ENCODE data around the gene NPAS3. TPM values are rescaled to one million over a fixed set of nuclear protein-coding genes. Genes with fewer than 3 reads are reported as not detected.
A peak's percentile ranks its signal among the peaks of the same experiment; 100 is the strongest.

Gene NPAS3
- total and polyA plus RNA-seq, 2 of the 13 experiments (the other 11 are each of a cell fraction or from before 2014, with no cell fraction given): not detected

- TF ChIP-seq RXRB (CRISPR knock-in tag; IDR thresholded peaks at IDR 0.05; ENCODE audit: borderline replicate concordance): no peak
Observed at GRCh38 chr14:33773205-33774030, 834.7 kb downstream of the NPAS3 start (continued).

GRCh38 chr14:33774161-33774560 lies 835.5 kb downstream of the NPAS3 start:
- H3K4me2 ChIP-seq (ENCODE audit: low read depth, low read length): no peak overlapping the region
- H3K36me3 ChIP-seq (replicated peaks in 1 of 2; ENCODE audit: control insufficient read depth in 1 of 2, insufficient read depth in 2 of 2, low read length in 2 of 2): no peaks in the 10 kb centered on the region
- peaks cover 0 to 26% of the 10 kb centered on the region in 2 experiments; a peak in 2 of 5 replicates for H3K27me3 ChIP-seq (ENCODE audit: control insufficient read depth in 1 of 2, insufficient read depth in 2 of 2, low read length in 2 of 2)
- DNase-seq (ENCODE audit: low spot score) (no peak), ATAC-seq (no peak), FAIRE-seq (no peak)
- intact Hi-C loops (cut with micrococcal nuclease; ENCODE audit: unreplicated experiment) (no loop called here), in situ Hi-C loops (cut with HindIII; ENCODE audit: extremely low pct_ligation_motif_present, low pct_unique_long_range_greater_than_20kb) (no loop called here)
- no peaks in the 10 kb centered on the region for H3K79me2 ChIP-seq (ENCODE audit: insufficient read depth, low read length)
- H3K9ac ChIP-seq (ENCODE audit: insufficient read depth, low read depth, low read length): no peak overlapping the region
- TF ChIP-seq ZBTB42 (CRISPR knock-in tag; IDR thresholded peaks at IDR 0.05): no peak
- ChIA-PET CTCF (ENCODE audit: low intra/inter-chr PET ratio, low total read pairs) (no interaction called here), POLR2A (no interaction called here)
- no peak overlapping the region for H2AFZ ChIP-seq (ENCODE audit: low read length)
- WGBS (ENCODE audit: low lambda C conversion rate): 38% methylated on average over 11 of the region's 11 CpGs
- H3K4me3 ChIP-seq (replicated peaks in 1 of 3; ENCODE audit: insufficient read depth in 1 of 3, low read depth in 2 of 3, low read length in 3 of 3): no peak overlapping the region
- no peaks in the 10 kb centered on the region for H4K20me1 ChIP-seq (ENCODE audit: insufficient read depth, low read length)
- no peak overlapping the region for H3K27ac ChIP-seq (ENCODE audit: extremely low read length, insufficient read depth, low read length)
- no peaks in the 10 kb centered on the region for H3K4me1 ChIP-seq (ENCODE audit: insufficient read depth, low read length)
- no peaks in the 10 kb centered on the region for H3K9me3 ChIP-seq (ENCODE audit: low read length)
- no TSS peak for BruUV-seq (replicated peaks)

- Histone ChIP-seq H3K4me2 (ENCODE audit: low read depth, low read length) (no peak overlapping the region), H3K4me1 (ENCODE audit: insufficient read depth, low read length) (no peaks in the 10 kb centered on the region), H3K4me3 (replicated peaks in 1 of 3; ENCODE audit: insufficient read depth in 1 of 3, low read depth in 2 of 3, low read length in 3 of 3) (no peak overlapping the region), H3K79me2 (ENCODE audit: insufficient read depth, low read length) (no peaks in the 10 kb centered on the region), H3K27me3 (ENCODE audit: control insufficient read depth in 1 of 2, insufficient read depth in 2 of 2, low read length in 2 of 2) (peaks cover 0 to 26% of the 10 kb centered on the region in 2 experiments; a peak in 2 of 5 replicates), H2AFZ (ENCODE audit: low read length) (no peak overlapping the region), H3K36me3 (replicated peaks in 1 of 2; ENCODE audit: control insufficient read depth in 1 of 2, insufficient read depth in 2 of 2, low read length in 2 of 2) (no peaks in the 10 kb centered on the region), H3K27ac (ENCODE audit: extremely low read length, insufficient read depth, low read length) (no peak overlapping the region), H3K9ac (ENCODE audit: insufficient read depth, low read depth, low read length) (no peak overlapping the region), H4K20me1 (ENCODE audit: insufficient read depth, low read length) (no peaks in the 10 kb centered on the region), H3K9me3 (ENCODE audit: low read length) (no peaks in the 10 kb centered on the region)
- no peak for FAIRE-seq
- whole genome bisulfite sequencing (ENCODE audit: low lambda C conversion rate): 21% methylated on average over 11 of the region's 11 CpGs
- TF ChIP-seq MAFF (IDR thresholded peaks at IDR 0.05; ENCODE audit: low read depth, low read length) (peak; percentile 52; the same call in 1 of the 2 replicates), ZBTB46 (CRISPR knock-in tag; IDR thresholded peaks at IDR 0.05; ENCODE audit: borderline replicate concordance) (no peak), MAFK (conservative IDR thresholded peaks at IDR 0.05 in 1 of 2, IDR thresholded peaks at IDR 0.05 in 1 of 2; ENCODE audit: low read length in 2 of 2) (peak; percentile 36 to 78; a peak in 2 of 4 replicates)
- intact Hi-C loops (cut with micrococcal nuclease; ENCODE audit: unreplicated experiment): no loop called here
- ChIA-PET POLR2A (no interaction called here), CTCF (ENCODE audit: low intra/inter-chr PET ratio, low total read pairs) (no interaction called here)
- in situ Hi-C loops (cut with HindIII; ENCODE audit: extremely low pct_ligation_motif_present, low pct_unique_long_range_greater_than_20kb): no loop called here
- DNase-seq (ENCODE audit: low spot score): no peak
- ATAC-seq: no peak
- no TSS peak for BruUV-seq (replicated peaks)
Observed at GRCh38 chr14:33774723-33775470, 836.2 kb downstream of the NPAS3 start.

Data from HepG2 (cell line).